HCT116 (cell line): Measurements from ENCODE around the gene STC2. TPM values are rescaled to one million over a fixed set of nuclear protein-coding genes. Genes with fewer than 3 reads are reported as not detected.

Source experiments
- ATAC-seq: fragments of 200-7000 bp; cut with Tn5 transposase; 2 replicates; pipeline ENCODE4 v1.9.1; 2020; ENCODE audit warnings: mild to moderate bottlenecking, moderate library complexity
- BruUV-seq: library from RNA; stranded (reverse); fragments of 400-500 nt; replicated peaks from 2 replicates; lab custom pipeline; 2021; lab: Mats Ljungman, UMichigan
- CTCF ChIA-PET: fragments of 300-600 bp; sonication (Branson Sonifier 250); formaldehyde crosslinking; loops from one replicate; lab custom pipeline; 2021; ENCODE audit warnings: antibody characterized with exemption; lab: Charles Lee
- POLR2A ChIA-PET: fragments of 300-600, 350-600 bp; sonication (Branson Sonifier 250); formaldehyde crosslinking; loops from one replicate; lab custom pipeline; 2021; ENCODE audit warnings: antibody characterized with exemption; lab: Charles Lee
- RAD21 ChIA-PET, 2 experiments: fragments of 300-600 bp; sonication (Branson Sonifier 250); formaldehyde crosslinking; loops; one replicate each; lab custom pipeline; 2023; ENCODE audit warnings: low total read pairs in 2 of 2; ENCODE audit not compliant: uncharacterized antibody in 2 of 2, unreplicated experiment in 2 of 2, low non-redundant PET in 1 of 2; lab: Charles Lee
- DNase-seq: peaks from one replicate; pipeline ENCODE4 v3.0.0-alpha.2; 2010; ENCODE audit warnings: low read depth, low spot score
- H2AFZ ChIP-seq: fragments of 200-600 bp; shearing (Covaris generic), sonication (generic); 2 replicates; pipeline ENCODE4 v1.6.1; 2017; ENCODE audit warnings: low read depth, mixed run types, mixed read lengths, antibody characterized with exemption, low read length; ENCODE audit not compliant: poor library complexity, severe bottlenecking
- H3K27ac ChIP-seq: 2 replicates; pipeline ENCODE4 v1.5.1; 2012; ENCODE audit warnings: low read depth, low read length
- H3K27me3 ChIP-seq: fragments of 200-600 bp; sonication (generic); 2 replicates; pipeline ENCODE4 v1.6.1; 2016; ENCODE audit warnings: mixed run types, low read length, mixed read lengths; ENCODE audit not compliant: insufficient read depth
- H3K36me3 ChIP-seq, 2 experiments: fragments of 200-500 bp in 1 of 2; fragments of 200-600 bp in 1 of 2; sonication (Bioruptor generic) in 1 of 2; sonication (generic) in 1 of 2; 2 replicates each; pipeline versions ENCODE4 v1.5.1 to v1.6.1; 2014 to 2016; ENCODE audit warnings: low read length in 2 of 2, inconsistent platforms in 1 of 2, mixed read lengths in 1 of 2, mixed run types in 1 of 2; ENCODE audit not compliant: insufficient read depth in 2 of 2, control insufficient read depth in 1 of 2
- H3K4me1 ChIP-seq, 2 experiments: fragments of 200-600 bp in 1 of 2; sonication (generic) in 1 of 2; 2 replicates each; pipeline versions ENCODE4 v1.5.1 to v1.6.1; 2012 to 2017; ENCODE audit warnings: low read length in 2 of 2, inconsistent platforms in 1 of 2, mild to moderate bottlenecking in 1 of 2, mixed read lengths in 1 of 2, mixed run types in 1 of 2, moderate library complexity in 1 of 2; ENCODE audit not compliant: insufficient read depth in 2 of 2, control insufficient read depth in 1 of 2
- H3K4me2 ChIP-seq: fragments of 200-600 bp; sonication (generic); 2 replicates; pipeline ENCODE4 v1.6.1; 2017; ENCODE audit warnings: mixed run types, low read length, mixed read lengths
- H3K4me3 ChIP-seq, 2 experiments: fragments of 200-600 bp in 1 of 2; sonication (generic) in 1 of 2; replicated peaks in 1 of 2; 2 replicates each; pipeline ENCODE4 v1.5.1; 2011 to 2016; ENCODE audit warnings: low read length in 2 of 2, control low read depth in 1 of 2, low read depth in 1 of 2, mild to moderate bottlenecking in 1 of 2, mixed read lengths in 1 of 2, mixed run types in 1 of 2
- H3K79me2 ChIP-seq: fragments of 200-600 bp; sonication (generic); 2 replicates; pipeline ENCODE4 v1.6.1; 2017; ENCODE audit warnings: mild to moderate bottlenecking, mixed run types, low read length, moderate library complexity, mixed read lengths; ENCODE audit not compliant: insufficient read depth
- H3K9ac ChIP-seq: fragments of 200-600 bp; sonication (generic); 2 replicates; pipeline ENCODE4 v1.6.1; 2016; ENCODE audit warnings: low read length, mixed read lengths
- H3K9me2 ChIP-seq: fragments of 200-600 bp; sonication (generic), shearing (Covaris generic); 2 replicates; pipeline ENCODE4 v1.6.1; 2017; ENCODE audit warnings: mixed run types, mild to moderate bottlenecking, moderate library complexity; ENCODE audit not compliant: insufficient read depth
- H3K9me3 ChIP-seq, 2 experiments: fragments of 200-500 bp in 1 of 2; fragments of 200-600 bp in 1 of 2; sonication (Bioruptor generic) in 1 of 2; sonication (generic) in 1 of 2; 2 replicates each; pipeline ENCODE4 v1.6.1; 2014 to 2017; ENCODE audit warnings: low read length in 2 of 2, mixed read lengths in 2 of 2, inconsistent platforms in 1 of 2, low read depth in 1 of 2, mild to moderate bottlenecking in 1 of 2, mixed run types in 1 of 2, moderate library complexity in 1 of 2; ENCODE audit not compliant: control insufficient read depth in 1 of 2, insufficient read depth in 1 of 2
- H4K20me1 ChIP-seq: fragments of 200-600 bp; sonication (generic), shearing (Covaris generic); 2 replicates; pipeline ENCODE4 v1.6.1; 2017; ENCODE audit warnings: mixed run types, mild to moderate bottlenecking, moderate library complexity; ENCODE audit not compliant: insufficient read depth
- CEBPB ChIP-seq: IDR thresholded peaks from 2 replicates; pipeline ENCODE4 v1.6.1; 2012; ENCODE audit warnings: low read depth
- ELF1 ChIP-seq: IDR thresholded peaks from 2 replicates; pipeline ENCODE4 v1.6.1; 2012; ENCODE audit warnings: low read depth, borderline replicate concordance
- EZH2 ChIP-seq: fragments of 200-600 bp; sonication (generic); IDR thresholded peaks from 2 replicates; pipeline ENCODE4 v1.6.1; 2017; ENCODE audit warnings: antibody characterized with exemption, mixed run types
- EZH2phosphoT487 ChIP-seq: fragments of 200-600 bp; IDR thresholded peaks from 2 replicates; pipeline ENCODE4 v1.6.1; 2018; ENCODE audit warnings: antibody characterized with exemption, borderline replicate concordance
- FOSL1 ChIP-seq: IDR thresholded peaks from 2 replicates; pipeline ENCODE4 v1.6.1; 2012; ENCODE audit warnings: low read depth
- JUND ChIP-seq: IDR thresholded peaks from 2 replicates; pipeline ENCODE4 v1.6.1; 2012
- POLR2A ChIP-seq: IDR thresholded peaks from 2 replicates; pipeline ENCODE4 v1.7.0; 2011; ENCODE audit warnings: borderline replicate concordance; ENCODE audit not compliant: insufficient read depth, insufficient read length; ENCODE audit errors: extremely low read depth
- SIN3A ChIP-seq: IDR thresholded peaks from 2 replicates; pipeline ENCODE4 v1.6.1; 2012; ENCODE audit warnings: low read depth
- SP1 ChIP-seq: IDR thresholded peaks from 2 replicates; pipeline ENCODE4 v1.6.1; 2012; ENCODE audit warnings: low read depth
- TCF7L2 ChIP-seq: IDR thresholded peaks from 2 replicates; pipeline ENCODE4 v1.7.0; 2011; ENCODE audit warnings: borderline replicate concordance, inconsistent platforms; ENCODE audit not compliant: insufficient read depth, insufficient read length; ENCODE audit errors: extremely low read depth
- YY1 ChIP-seq: IDR thresholded peaks from 2 replicates; pipeline ENCODE4 v1.6.1; 2011; ENCODE audit warnings: low read length, low read depth, moderate library complexity, mild to moderate bottlenecking; ENCODE audit not compliant: insufficient replicate concordance; ENCODE audit errors: extremely low read depth
- ZFX ChIP-seq: fragments of 450-650 bp; IDR thresholded peaks from 2 replicates; pipeline ENCODE4 v1.6.1; 2017
- ZNF274 ChIP-seq: fragments of 200-500 bp; sonication (Bioruptor generic); IDR thresholded peaks from 2 replicates; pipeline ENCODE4 v1.6.1; 2014; ENCODE audit warnings: mild to moderate bottlenecking, low read depth, low read length, inconsistent platforms
- intact Hi-C: fragments of 100-400 bp; cut with micrococcal nuclease; formaldehyde crosslinking; loops from 2 replicates; pipeline ENCODE4 v1.10.0; 2022
- total RNA-seq: library from RNA; stranded (reverse); gene quantifications from one replicate; pipeline ENCODE4 v1.2.1, GENCODE V29; 2021; ENCODE audit not compliant: unreplicated experiment
- TF ChIP-seq, protein P1 (sequence below): IDR thresholded peaks from 2 replicates; pipeline ENCODE4 v1.6.1; 2011; ENCODE audit warnings: mild to moderate bottlenecking, low read length, moderate library complexity; ENCODE audit not compliant: insufficient replicate concordance; ENCODE audit errors: extremely low read depth
- TF ChIP-seq, protein P2 (sequence below): IDR thresholded peaks from 2 replicates; pipeline ENCODE4 v1.6.1; 2012
- TF ChIP-seq, protein P3 (sequence below), 3 experiments: fragments of 200-600 bp in 1 of 3; sonication (generic) in 1 of 3; IDR thresholded peaks in 2 of 3; conservative IDR thresholded peaks in 1 of 3; 2 replicates each; pipeline ENCODE4 v1.5.1; 2012 to 2017; ENCODE audit warnings: low read depth in 2 of 3, low read length in 2 of 3, antibody characterized with exemption in 1 of 3, borderline replicate concordance in 1 of 3, control low read depth in 1 of 3, mild to moderate bottlenecking in 1 of 3, mixed read lengths in 1 of 3, mixed run types in 1 of 3, moderate library complexity in 1 of 3; ENCODE audit not compliant: insufficient read depth in 1 of 3

STC2 gene
- total RNA-seq, 1 experiment from 2014 or later, result 97.3 TPM

DNA sequence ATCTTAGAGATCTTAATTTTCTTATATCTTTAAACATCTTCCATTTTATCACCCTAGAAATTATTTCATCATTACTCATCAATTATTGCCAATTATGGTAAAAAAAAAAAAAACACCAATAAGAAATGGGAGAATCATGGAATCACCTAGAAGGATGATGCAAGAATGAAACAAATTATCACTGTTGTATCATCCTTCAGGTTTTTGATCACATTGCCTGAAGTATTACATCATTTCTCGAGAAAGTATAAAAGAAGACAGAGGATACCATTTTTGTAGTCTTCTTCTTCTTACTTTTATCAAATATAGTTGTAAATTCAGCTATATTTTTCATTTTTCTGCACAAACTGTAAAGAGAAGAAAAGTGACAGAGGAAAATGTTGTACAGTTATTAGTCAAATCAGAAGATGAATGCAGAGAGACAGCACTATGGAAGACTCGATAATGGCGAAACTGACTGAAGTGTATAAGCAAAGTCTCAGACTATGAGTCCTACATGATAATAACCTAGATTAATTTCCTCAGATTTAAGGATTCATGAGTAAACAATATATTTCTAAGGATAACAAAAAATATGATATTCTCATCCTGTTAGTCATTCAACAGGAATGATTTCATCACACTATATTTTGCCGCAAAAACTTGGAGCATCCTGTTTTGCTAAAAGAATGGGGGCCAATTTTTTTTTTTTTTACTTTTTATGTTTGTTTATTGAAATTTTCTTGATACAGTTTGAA is 5.9 kb upstream of the STC2 start:
- ChIA-PET CTCF (interaction anchor here (6.2 kb wide), 1 partner anchor 40 kb away, joined by 113 read pairs; no protein-coding TSS in a partner anchor), POLR2A (interaction anchor here (0.9 kb wide), 1 partner anchor 40 kb away, joined by 5 read pairs; no protein-coding TSS in a partner anchor), RAD21 (interaction anchor here in 1 of 2 experiments (0.7 kb wide), 1 partner anchor 40 kb away, joined by 3 read pairs; no protein-coding TSS in a partner anchor)
- H3K4me2 ChIP-seq, result no peak overlapping the region
- BruUV-seq, result no TSS peak
- H4K20me1 ChIP-seq, result no peaks in the 10 kb centered on the region
- peaks cover 14 to 45% of the 10 kb centered on the region in 2 experiments; a peak in 3 of 4 replicates for H3K4me1 ChIP-seq
- H3K79me2 ChIP-seq, result no peaks in the 10 kb centered on the region
- no peak overlapping the region for H3K4me3 ChIP-seq
- no peaks in the 10 kb centered on the region for H3K36me3 ChIP-seq
- H3K27ac ChIP-seq, result no peak overlapping the region
- H3K27me3 ChIP-seq, result no peaks in the 10 kb centered on the region
- H3K9me2 ChIP-seq, result no peaks in the 10 kb centered on the region
- DNase-seq (no peak), ATAC-seq (no peak)
- H3K9me3 ChIP-seq, result no peaks in the 10 kb centered on the region
- no peak overlapping the region for H2AFZ ChIP-seq
- no peak overlapping the region for H3K9ac ChIP-seq
- TF ChIP-seq POLR2A, result no peak
- no peak for TF ChIP-seq SIN3A
- no peak for TF ChIP-seq SP1
- TF ChIP-seq, protein P1, sequence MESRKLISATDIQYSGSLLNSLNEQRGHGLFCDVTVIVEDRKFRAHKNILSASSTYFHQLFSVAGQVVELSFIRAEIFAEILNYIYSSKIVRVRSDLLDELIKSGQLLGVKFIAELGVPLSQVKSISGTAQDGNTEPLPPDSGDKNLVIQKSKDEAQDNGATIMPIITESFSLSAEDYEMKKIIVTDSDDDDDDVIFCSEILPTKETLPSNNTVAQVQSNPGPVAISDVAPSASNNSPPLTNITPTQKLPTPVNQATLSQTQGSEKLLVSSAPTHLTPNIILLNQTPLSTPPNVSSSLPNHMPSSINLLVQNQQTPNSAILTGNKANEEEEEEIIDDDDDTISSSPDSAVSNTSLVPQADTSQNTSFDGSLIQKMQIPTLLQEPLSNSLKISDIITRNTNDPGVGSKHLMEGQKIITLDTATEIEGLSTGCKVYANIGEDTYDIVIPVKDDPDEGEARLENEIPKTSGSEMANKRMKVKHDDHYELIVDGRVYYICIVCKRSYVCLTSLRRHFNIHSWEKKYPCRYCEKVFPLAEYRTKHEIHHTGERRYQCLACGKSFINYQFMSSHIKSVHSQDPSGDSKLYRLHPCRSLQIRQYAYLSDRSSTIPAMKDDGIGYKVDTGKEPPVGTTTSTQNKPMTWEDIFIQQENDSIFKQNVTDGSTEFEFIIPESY, result no peak
- TF ChIP-seq, protein P2, sequence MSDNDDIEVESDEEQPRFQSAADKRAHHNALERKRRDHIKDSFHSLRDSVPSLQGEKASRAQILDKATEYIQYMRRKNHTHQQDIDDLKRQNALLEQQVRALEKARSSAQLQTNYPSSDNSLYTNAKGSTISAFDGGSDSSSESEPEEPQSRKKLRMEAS, result no peak
- no peak for TF ChIP-seq CEBPB
- TF ChIP-seq ELF1, result no peak
- no peak for TF ChIP-seq JUND
- TF ChIP-seq FOSL1, result no peak
- TF ChIP-seq, protein P3, sequence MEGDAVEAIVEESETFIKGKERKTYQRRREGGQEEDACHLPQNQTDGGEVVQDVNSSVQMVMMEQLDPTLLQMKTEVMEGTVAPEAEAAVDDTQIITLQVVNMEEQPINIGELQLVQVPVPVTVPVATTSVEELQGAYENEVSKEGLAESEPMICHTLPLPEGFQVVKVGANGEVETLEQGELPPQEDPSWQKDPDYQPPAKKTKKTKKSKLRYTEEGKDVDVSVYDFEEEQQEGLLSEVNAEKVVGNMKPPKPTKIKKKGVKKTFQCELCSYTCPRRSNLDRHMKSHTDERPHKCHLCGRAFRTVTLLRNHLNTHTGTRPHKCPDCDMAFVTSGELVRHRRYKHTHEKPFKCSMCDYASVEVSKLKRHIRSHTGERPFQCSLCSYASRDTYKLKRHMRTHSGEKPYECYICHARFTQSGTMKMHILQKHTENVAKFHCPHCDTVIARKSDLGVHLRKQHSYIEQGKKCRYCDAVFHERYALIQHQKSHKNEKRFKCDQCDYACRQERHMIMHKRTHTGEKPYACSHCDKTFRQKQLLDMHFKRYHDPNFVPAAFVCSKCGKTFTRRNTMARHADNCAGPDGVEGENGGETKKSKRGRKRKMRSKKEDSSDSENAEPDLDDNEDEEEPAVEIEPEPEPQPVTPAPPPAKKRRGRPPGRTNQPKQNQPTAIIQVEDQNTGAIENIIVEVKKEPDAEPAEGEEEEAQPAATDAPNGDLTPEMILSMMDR (IDR thresholded peaks at IDR 0.05 in 2 of 3, conservative IDR thresholded peaks at IDR 0.05 in 1 of 3; ENCODE audit: borderline replicate concordance in 1 of 3, insufficient read depth in 1 of 3, low read depth in 2 of 3, low read length in 2 of 3), result no peak
- no peak for TF ChIP-seq EZH2phosphoT487
- TF ChIP-seq ZNF274, result no peak
- TF ChIP-seq EZH2, result no peak
- TF ChIP-seq ZFX, result no peak
- no peak for TF ChIP-seq YY1
- no peak for TF ChIP-seq TCF7L2
- intact Hi-C loops, result loop anchor here (2.0 kb wide), 1 partner anchor 239 kb away; no protein-coding TSS in a partner anchor
